GM12878 (cell line): ENCODE results near the gene AQP3. TPM values are rescaled to one million over a fixed set of nuclear protein-coding genes. Genes with fewer than 3 reads are reported as not detected.
A peak's percentile ranks its signal among the peaks of the same experiment; 100 is the strongest.

Source experiments
- CHD1 ChIP-seq: IDR thresholded peaks from 2 replicates; pipeline ENCODE4 v1.6.1; 2012; ENCODE audit warnings: low read depth, low read length, improper control_type of control experiment
- CREB1 ChIP-seq: IDR thresholded peaks from 2 replicates; pipeline ENCODE4 v1.6.1; 2012; ENCODE audit warnings: low read depth, mild to moderate bottlenecking, inconsistent platforms
- EZH2 ChIP-seq: IDR thresholded peaks from 2 replicates; pipeline ENCODE4 v1.6.1; 2012; ENCODE audit warnings: low read depth, mild to moderate bottlenecking, control low read depth, inconsistent platforms, low read length, borderline replicate concordance; ENCODE audit not compliant: control insufficient read depth
- HCFC1 ChIP-seq: fragments of 150-350 bp; IDR thresholded peaks from 2 replicates; pipeline ENCODE4 v1.6.1; 2014; ENCODE audit warnings: low read length
- HDGF ChIP-seq: fragments of 450-650 bp; IDR thresholded peaks from 2 replicates; pipeline ENCODE4 v1.6.1; 2016; ENCODE audit warnings: antibody characterized with exemption
- PAX5 ChIP-seq: IDR thresholded peaks from 2 replicates; pipeline ENCODE4 v1.6.1; 2011; ENCODE audit warnings: low read depth, low read length, borderline replicate concordance
- RAD51 ChIP-seq: fragments of 450-650 bp; IDR thresholded peaks from 2 replicates; pipeline ENCODE4 v1.6.1; 2016; ENCODE audit warnings: moderate library complexity, mild to moderate bottlenecking, inconsistent platforms
- SIX5 ChIP-seq: IDR thresholded peaks from 2 replicates; pipeline ENCODE4 v1.6.1; 2011; ENCODE audit warnings: mild to moderate bottlenecking, low read depth, low read length, moderate library complexity; ENCODE audit not compliant: severe bottlenecking
- SMAD1 ChIP-seq: fragments of 450-650 bp; IDR thresholded peaks from 2 replicates; pipeline ENCODE4 v1.6.1; 2018; ENCODE audit warnings: mild to moderate bottlenecking, low read depth; ENCODE audit not compliant: partially characterized antibody
- YBX1 ChIP-seq: fragments of 450-650 bp; IDR thresholded peaks from 2 replicates; pipeline ENCODE4 v1.6.1; 2016; ENCODE audit warnings: antibody characterized with exemption
- polyA plus RNA-seq, 11 experiments: library from polyadenylated mRNA; depleted of rRNA in 4 of 11; unstranded in 6 of 11; stranded (reverse) in 5 of 11; fragments of >200 nt; fragmentation: Nextera tagmentation in 4 of 11; fragmentation: Illumina TruSeq in 1 of 11; extraction: Ambion mirVana in 4 of 11; extraction: Trizol in 1 of 11; gene quantifications; 1 replicate in 1 of 11; 2 replicates in 10 of 11; pipeline versions ENCODE4 v1.2.1 to v1.2.3, GENCODE V29; 2011 to 2016; ENCODE audit warnings: inconsistent platforms in 2 of 11, missing spikeins in 2 of 11, low read depth in 1 of 11
- total RNA-seq, 4 experiments: library from RNA; depleted of rRNA in 3 of 4; stranded (reverse); fragments of >200 nt in 3 of 4; fragmentation: Illumina TruSeq in 1 of 4; extraction: Trizol in 1 of 4; gene quantifications; 2 replicates each; pipeline versions ENCODE4 v1.2.1 to v1.2.3, GENCODE V29; 2013 to 2021
- TF ChIP-seq, protein P1 (sequence below): fragments of 450-650 bp; IDR thresholded peaks from 2 replicates; pipeline ENCODE4 v1.6.1; 2016; ENCODE audit warnings: mild to moderate bottlenecking, moderate library complexity, borderline replicate concordance
- TF ChIP-seq, protein P2 (sequence below): fragments of 450-650 bp; IDR thresholded peaks from 2 replicates; pipeline ENCODE4 v1.6.1; 2018; ENCODE audit warnings: borderline replicate concordance, mild to moderate bottlenecking; ENCODE audit not compliant: partially characterized antibody
- TF ChIP-seq, protein P3 (sequence below): fragments of 450-650 bp; formaldehyde crosslinking; IDR thresholded peaks from 2 replicates; pipeline ENCODE4 v1.4.0; 2020; ENCODE audit warnings: mild to moderate bottlenecking, moderate library complexity
- TF ChIP-seq, protein P4 (sequence below): fragments of 450-650 bp; IDR thresholded peaks from 2 replicates; pipeline ENCODE4 v1.6.1; 2017; ENCODE audit warnings: mild to moderate bottlenecking

AQP3 gene
- total and polyA plus RNA-seq, 10 of the 15 experiments (the other 5 are each of a cell fraction or from before 2014, with no cell fraction given): 0.60 to 11.8 (median 4.5) TPM

DNA sequence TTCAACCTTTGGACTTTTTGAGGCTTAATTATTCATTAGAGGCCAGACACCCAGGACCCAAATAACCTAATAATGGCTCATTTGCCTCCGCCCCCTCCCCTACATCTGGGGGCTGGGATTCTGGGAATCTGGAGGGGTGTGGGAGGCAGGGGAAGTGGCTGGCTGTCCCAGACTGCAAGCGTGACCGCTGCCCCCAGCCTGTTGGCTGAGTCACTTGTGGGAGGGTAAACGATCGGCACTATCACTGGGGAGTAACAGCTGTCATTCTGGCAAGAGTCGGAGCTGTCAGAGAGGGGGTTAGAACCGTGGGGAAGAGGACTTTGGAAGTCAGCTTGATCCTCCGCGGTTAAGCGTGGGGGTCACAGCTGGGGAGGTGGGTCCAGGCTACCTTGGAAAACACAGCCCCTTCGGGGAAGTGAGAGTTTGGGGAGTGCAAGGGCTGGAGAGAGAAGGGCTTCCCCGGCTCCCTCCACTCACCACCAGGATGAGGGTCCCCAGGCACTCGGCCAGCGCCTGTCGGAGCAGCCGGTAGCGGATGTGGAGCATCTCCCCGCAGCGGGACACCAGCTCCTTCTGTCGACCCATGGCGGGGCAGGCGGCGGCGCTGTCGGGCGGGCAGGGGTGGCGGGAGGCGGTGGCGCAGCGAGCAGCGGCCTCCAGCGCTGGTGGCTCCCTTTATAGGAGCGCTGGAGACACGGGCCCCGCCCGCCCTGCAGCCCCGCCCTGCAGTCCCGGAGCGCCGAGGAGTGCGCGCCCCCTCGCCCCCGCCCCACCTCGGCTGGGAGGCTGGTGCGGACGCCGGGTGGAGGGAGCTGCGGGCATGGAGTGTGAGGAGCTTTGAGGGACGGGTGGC lies at the start of gene AQP3 (continued):
- no peak for TF ChIP-seq RAD51
- no peak for TF ChIP-seq HDGF
- TF ChIP-seq PAX5: peak; percentile 51; the same call in 1 of the 2 replicates
- TF ChIP-seq, protein P1, sequence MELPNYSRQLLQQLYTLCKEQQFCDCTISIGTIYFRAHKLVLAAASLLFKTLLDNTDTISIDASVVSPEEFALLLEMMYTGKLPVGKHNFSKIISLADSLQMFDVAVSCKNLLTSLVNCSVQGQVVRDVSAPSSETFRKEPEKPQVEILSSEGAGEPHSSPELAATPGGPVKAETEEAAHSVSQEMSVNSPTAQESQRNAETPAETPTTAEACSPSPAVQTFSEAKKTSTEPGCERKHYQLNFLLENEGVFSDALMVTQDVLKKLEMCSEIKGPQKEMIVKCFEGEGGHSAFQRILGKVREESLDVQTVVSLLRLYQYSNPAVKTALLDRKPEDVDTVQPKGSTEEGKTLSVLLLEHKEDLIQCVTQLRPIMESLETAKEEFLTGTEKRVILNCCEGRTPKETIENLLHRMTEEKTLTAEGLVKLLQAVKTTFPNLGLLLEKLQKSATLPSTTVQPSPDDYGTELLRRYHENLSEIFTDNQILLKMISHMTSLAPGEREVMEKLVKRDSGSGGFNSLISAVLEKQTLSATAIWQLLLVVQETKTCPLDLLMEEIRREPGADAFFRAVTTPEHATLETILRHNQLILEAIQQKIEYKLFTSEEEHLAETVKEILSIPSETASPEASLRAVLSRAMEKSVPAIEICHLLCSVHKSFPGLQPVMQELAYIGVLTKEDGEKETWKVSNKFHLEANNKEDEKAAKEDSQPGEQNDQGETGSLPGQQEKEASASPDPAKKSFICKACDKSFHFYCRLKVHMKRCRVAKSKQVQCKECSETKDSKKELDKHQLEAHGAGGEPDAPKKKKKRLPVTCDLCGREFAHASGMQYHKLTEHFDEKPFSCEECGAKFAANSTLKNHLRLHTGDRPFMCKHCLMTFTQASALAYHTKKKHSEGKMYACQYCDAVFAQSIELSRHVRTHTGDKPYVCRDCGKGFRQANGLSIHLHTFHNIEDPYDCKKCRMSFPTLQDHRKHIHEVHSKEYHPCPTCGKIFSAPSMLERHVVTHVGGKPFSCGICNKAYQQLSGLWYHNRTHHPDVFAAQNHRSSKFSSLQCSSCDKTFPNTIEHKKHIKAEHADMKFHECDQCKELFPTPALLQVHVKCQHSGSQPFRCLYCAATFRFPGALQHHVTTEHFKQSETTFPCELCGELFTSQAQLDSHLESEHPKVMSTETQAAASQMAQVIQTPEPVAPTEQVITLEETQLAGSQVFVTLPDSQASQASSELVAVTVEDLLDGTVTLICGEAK: no peak
- TF ChIP-seq, protein P2, sequence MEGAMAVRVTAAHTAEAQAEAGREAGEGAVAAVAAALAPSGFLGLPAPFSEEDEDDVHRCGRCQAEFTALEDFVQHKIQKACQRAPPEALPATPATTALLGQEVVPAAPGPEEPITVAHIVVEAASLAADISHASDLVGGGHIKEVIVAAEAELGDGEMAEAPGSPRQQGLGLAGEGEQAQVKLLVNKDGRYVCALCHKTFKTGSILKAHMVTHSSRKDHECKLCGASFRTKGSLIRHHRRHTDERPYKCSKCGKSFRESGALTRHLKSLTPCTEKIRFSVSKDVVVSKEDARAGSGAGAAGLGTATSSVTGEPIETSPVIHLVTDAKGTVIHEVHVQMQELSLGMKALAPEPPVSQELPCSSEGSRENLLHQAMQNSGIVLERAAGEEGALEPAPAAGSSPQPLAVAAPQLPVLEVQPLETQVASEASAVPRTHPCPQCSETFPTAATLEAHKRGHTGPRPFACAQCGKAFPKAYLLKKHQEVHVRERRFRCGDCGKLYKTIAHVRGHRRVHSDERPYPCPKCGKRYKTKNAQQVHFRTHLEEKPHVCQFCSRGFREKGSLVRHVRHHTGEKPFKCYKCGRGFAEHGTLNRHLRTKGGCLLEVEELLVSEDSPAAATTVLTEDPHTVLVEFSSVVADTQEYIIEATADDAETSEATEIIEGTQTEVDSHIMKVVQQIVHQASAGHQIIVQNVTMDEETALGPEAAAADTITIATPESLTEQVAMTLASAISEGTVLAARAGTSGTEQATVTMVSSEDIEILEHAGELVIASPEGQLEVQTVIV: no peak
- TF ChIP-seq YBX1: no peak
- TF ChIP-seq EZH2: no peak
- no peak for TF ChIP-seq CREB1
- no peak for TF ChIP-seq SMAD1
- TF ChIP-seq CHD1: no peak
- TF ChIP-seq, protein P3, sequence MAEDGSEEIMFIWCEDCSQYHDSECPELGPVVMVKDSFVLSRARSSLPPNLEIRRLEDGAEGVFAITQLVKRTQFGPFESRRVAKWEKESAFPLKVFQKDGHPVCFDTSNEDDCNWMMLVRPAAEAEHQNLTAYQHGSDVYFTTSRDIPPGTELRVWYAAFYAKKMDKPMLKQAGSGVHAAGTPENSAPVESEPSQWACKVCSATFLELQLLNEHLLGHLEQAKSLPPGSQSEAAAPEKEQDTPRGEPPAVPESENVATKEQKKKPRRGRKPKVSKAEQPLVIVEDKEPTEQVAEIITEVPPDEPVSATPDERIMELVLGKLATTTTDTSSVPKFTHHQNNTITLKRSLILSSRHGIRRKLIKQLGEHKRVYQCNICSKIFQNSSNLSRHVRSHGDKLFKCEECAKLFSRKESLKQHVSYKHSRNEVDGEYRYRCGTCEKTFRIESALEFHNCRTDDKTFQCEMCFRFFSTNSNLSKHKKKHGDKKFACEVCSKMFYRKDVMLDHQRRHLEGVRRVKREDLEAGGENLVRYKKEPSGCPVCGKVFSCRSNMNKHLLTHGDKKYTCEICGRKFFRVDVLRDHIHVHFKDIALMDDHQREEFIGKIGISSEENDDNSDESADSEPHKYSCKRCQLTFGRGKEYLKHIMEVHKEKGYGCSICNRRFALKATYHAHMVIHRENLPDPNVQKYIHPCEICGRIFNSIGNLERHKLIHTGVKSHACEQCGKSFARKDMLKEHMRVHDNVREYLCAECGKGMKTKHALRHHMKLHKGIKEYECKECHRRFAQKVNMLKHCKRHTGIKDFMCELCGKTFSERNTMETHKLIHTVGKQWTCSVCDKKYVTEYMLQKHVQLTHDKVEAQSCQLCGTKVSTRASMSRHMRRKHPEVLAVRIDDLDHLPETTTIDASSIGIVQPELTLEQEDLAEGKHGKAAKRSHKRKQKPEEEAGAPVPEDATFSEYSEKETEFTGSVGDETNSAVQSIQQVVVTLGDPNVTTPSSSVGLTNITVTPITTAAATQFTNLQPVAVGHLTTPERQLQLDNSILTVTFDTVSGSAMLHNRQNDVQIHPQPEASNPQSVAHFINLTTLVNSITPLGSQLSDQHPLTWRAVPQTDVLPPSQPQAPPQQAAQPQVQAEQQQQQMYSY (CRISPR knock-in tag): no peak
- TF ChIP-seq SIX5: no peak
- no peak for TF ChIP-seq HCFC1
- TF ChIP-seq, protein P4, sequence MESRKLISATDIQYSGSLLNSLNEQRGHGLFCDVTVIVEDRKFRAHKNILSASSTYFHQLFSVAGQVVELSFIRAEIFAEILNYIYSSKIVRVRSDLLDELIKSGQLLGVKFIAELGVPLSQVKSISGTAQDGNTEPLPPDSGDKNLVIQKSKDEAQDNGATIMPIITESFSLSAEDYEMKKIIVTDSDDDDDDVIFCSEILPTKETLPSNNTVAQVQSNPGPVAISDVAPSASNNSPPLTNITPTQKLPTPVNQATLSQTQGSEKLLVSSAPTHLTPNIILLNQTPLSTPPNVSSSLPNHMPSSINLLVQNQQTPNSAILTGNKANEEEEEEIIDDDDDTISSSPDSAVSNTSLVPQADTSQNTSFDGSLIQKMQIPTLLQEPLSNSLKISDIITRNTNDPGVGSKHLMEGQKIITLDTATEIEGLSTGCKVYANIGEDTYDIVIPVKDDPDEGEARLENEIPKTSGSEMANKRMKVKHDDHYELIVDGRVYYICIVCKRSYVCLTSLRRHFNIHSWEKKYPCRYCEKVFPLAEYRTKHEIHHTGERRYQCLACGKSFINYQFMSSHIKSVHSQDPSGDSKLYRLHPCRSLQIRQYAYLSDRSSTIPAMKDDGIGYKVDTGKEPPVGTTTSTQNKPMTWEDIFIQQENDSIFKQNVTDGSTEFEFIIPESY: no peak
